Skin epidermis (tissue), 12 donors: ENCODE data around the gene ATP1A1.

Experiments
- H3K27ac ChIP-seq, 21 experiments: fragments of 200-600 bp; sonication (generic) in 11 of 21; one replicate each; pipeline ENCODE4 v1.5.0; 2020; ENCODE audit warnings: mild to moderate bottlenecking in 3 of 21, inconsistent platforms in 2 of 21, moderate library complexity in 2 of 21
- H3K4me3 ChIP-seq, 7 experiments: fragments of 200-600 bp; sonication (generic) in 2 of 7; one replicate each; pipeline ENCODE4 v1.5.0; 2020; ENCODE audit warnings: inconsistent platforms in 2 of 7, mild to moderate bottlenecking in 2 of 7, moderate library complexity in 1 of 7

The ATP1A1 gene

DNA sequence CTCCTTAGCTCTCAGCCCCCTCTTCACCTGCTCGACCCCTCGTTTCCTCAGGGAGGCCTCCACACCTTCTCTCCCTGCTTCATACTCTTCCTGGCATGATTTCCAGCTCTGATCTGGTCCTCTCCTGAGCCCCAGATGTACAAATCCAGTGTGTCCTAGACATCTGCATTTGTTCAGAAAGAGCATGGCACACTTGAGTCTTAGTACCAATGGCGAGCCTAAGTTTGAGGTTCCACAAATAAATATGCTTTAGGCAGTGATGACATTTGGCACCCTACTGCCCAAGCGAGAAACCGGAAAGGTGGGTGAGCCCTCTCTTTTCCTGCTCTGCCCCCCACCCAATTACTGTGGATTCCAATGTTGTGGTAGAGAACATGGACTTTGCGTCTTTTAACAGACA, 34.0 kb downstream of the ATP1A1 start:
- H3K27ac ChIP-seq = no peak overlapping the region
- H3K4me3 ChIP-seq = no peak overlapping the region

DNA sequence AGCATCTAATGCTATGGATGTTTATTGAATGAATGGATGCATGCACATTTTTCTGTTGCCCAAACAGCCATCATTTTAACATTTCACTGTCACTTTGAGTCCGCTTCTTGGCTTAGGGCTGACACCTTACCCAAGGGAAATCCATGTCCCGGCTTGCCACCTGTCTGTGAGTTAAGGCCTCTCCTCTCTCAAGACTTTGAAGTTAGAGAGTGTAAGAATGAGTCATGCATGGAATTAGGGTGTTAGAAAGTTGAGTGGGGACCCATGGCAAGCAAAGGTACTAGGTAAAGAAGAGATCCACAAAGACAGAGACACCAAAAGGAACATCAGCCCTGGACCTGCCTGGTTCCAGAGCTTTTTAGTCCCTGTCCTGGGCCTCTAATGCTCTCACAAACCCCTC, 35.1 kb downstream of the ATP1A1 start:
- Histone ChIP-seq H3K4me3 (no peak overlapping the region), H3K27ac (no peak overlapping the region)

- H3K27ac ChIP-seq = peak overlapping the region in 5 of 21 experiments; percentile 38 to 48 (median 42)
- H3K4me3 ChIP-seq = no peak overlapping the region
Observed at GRCh38 chr1:116408803-116409720, 36.0 kb downstream of the ATP1A1 start.

- peak overlapping the region in 3 of 21 experiments; percentile 38 to 48 (median 38) for H3K27ac ChIP-seq
- H3K4me3 ChIP-seq = no peak overlapping the region
Observed at GRCh38 chr1:116409751-116410191, 36.7 kb downstream of the ATP1A1 start.

GRCh38 chr1:116411784-116412479, 38.9 kb downstream of the ATP1A1 start:
- Histone ChIP-seq H3K4me3 (no peak overlapping the region), H3K27ac (no peak overlapping the region)

GRCh38 chr1:116412480-116412798, 39.4 kb downstream of the ATP1A1 start:
- Histone ChIP-seq H3K4me3 (no peak overlapping the region), H3K27ac (no peak overlapping the region)

- H3K27ac ChIP-seq = no peak overlapping the region
- no peak overlapping the region for H3K4me3 ChIP-seq
Observed at GRCh38 chr1:116412898-116413297, 39.9 kb downstream of the ATP1A1 start.

GRCh38 chr1:116413414-116413813, 40.4 kb downstream of the ATP1A1 start:
- H3K27ac ChIP-seq = no peak overlapping the region

GRCh38 chr1:116414364-116414763, 41.3 kb downstream of the ATP1A1 start:
- no peak overlapping the region for H3K4me3 ChIP-seq

More at GRCh38 chr1:116413414-116413813, 40.4 kb downstream of the ATP1A1 start:
- no peak overlapping the region for H3K4me3 ChIP-seq

GRCh38 chr1:116415200-116415698, 42.2 kb downstream of the ATP1A1 start:
- H3K27ac ChIP-seq = peak overlapping the region in 1 of 21 experiments; percentile 7
- no peak overlapping the region for H3K4me3 ChIP-seq

More at GRCh38 chr1:116414364-116414763, 41.3 kb downstream of the ATP1A1 start:
- H3K27ac ChIP-seq = no peak overlapping the region

GRCh38 chr1:116415699-116416533, 42.9 kb downstream of the ATP1A1 start:
- Histone ChIP-seq H3K27ac (peak overlapping the region in 3 of 21 experiments; percentile 6 to 52 (median 7)), H3K4me3 (no peak overlapping the region)

GRCh38 chr1:116416854-116417513, 43.9 kb downstream of the ATP1A1 start:
- Histone ChIP-seq H3K4me3 (no peak overlapping the region), H3K27ac (peak overlapping the region in 1 of 21 experiments; percentile 82)

DNA sequence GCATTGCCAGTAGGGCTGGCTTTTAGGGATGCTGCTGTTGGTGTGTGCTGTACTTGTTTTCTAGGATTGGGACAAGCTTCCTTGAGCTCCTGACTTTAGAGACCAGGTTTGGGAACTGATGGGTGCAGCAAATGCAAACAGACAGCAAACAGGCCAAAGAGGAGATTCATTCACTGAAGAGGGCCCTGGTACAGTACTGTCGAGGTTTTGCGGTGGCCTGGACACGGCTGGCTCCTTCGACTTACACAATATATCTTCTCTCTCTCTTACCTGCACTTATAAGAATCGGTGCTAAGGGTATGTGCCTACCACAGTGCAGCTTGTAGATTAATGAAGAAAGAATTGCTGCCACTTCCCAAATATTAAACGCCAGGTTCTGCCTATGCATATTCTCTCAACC, 44.6 kb downstream of the ATP1A1 start:
- Histone ChIP-seq H3K27ac (peak overlapping the region in 15 of 21 experiments; percentile 69 to 90 (median 85)), H3K4me3 (peak overlapping the region; percentile 51 to 76 (median 65))

DNA sequence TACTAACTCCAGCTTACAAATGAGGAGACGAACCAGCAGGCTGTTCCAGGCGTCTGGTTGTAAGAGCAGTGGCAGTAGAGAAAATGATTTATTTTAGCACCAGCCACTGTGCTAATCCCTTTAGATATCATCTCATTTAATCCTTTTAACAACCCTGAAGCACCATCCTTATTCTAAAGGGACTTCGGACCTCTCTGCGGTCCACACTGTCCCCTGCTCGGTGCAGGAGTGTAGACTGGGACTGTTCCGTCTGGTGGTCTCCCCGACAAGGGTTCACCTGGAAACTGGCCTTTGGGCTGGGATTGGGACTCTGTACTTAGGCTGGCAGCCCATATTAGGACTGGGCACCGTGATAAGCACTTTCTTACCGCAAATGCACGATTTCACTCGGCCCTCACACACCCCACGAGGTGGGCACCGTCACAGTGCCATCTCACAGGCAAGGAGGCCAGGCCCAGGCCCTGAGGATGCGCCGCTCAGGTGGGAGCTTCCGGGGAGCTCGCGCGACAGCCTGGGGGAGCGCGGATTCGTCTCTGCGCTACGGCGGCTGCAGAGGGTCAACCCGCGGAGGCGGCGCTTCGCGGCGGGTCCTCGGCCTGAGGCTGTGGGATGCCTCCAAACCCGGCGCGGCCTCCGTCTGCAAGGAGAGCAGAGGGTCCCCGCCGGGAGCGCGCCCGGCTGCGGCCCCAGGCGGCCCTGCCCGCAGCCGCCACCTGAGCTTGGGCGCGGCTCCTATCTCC, 45.2 kb downstream of the ATP1A1 start:
- H3K27ac ChIP-seq = peak overlapping the region; percentile 33 to 90 (median 82)
- H3K4me3 ChIP-seq = peak overlapping the region; percentile 51 to 76 (median 65)

DNA sequence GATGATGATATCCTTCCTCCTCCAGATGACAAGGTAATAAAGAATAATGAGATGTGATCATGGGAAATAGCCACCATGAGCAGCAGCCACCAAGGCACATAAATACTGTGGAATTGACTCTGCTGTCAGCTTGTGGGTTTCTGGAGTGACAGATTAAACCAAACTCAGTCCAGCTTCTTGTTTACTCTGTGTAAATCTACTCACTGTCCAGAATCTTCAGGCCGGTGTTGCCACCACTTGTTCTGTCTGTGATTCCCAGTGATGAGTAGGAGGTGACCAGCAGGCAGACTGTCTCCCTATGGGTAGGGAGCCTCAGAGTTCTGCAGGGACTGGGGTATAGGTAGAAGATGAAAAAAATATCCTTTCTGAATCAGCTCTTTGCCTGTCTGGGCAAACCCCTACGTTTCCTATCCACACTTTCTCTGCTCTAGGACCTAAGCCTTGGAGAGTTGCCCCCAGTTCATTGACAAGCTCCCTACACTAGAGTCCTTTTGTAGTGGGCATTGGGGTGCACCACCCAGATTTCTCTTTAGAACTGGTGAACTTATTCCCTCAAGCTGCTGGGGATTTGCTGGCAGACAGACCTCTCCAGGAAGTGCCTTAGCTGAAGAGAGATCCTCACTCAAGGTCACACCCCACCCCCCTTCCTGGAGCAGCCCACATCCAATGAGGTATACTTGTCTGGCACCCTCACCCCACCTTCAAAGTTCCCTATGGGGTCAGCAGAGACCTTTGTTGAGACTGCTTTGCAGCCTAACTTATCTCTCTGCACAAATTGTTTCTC, 47.6 kb downstream of the ATP1A1 start:
- H3K27ac ChIP-seq = no peak overlapping the region
- no peak overlapping the region for H3K4me3 ChIP-seq

DNA sequence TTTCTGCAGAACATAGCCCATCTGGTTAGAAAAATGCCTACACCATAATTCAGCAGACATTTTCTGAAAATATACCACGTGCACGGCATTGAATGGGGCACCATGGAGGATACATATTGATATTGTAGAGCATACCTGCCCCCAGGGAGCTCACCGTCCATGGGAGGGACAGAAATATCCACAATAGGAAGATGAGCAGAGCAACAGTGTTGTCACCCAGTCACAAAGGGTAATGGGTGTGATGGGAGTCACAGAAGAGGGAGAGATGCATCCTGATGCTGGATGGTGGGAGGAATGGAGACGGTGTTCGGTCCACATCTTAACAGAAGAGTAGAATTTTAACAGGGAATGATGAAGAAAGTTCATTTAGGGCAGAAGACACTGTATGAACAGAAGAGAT, 51.4 kb downstream of the ATP1A1 start:
- no peak overlapping the region for H3K27ac ChIP-seq
- no peak overlapping the region for H3K4me3 ChIP-seq

DNA sequence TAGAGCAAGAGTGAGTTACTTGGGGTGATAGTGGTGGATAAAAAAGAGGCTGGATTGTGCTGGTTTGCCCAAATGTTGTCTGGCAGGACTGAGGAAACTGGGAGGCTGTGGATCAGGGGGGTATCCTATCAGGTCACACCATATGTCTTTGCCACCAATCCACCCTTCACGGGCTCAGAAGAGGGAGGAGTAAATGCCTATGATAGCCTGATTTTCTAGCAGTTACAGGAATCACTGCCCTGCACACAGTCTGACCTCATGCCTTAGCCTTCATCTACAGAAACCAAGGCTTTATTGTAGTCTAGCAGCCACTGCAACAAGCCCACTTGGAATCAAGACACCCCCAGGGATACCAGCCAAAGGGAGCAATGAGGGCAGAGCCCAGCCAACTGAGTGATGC, 51.8 kb downstream of the ATP1A1 start:
- Histone ChIP-seq H3K27ac (no peak overlapping the region), H3K4me3 (no peak overlapping the region)

- no peak overlapping the region for H3K27ac ChIP-seq
Observed at GRCh38 chr1:116425987-116426386, 52.9 kb downstream of the ATP1A1 start.

More at GRCh38 chr1:116425987-116426386, 52.9 kb downstream of the ATP1A1 start:
- H3K4me3 ChIP-seq = no peak overlapping the region
